NCI-H2227 (cell line): ENCODE data around the gene PLA2G7.
"Not testable (repeated sequence)": the region's sequence is repeated elsewhere in the genome, so short reads cannot be mapped to it uniquely, and the experiment has no call there.

ENCODE experiments used
- DNase-seq: peaks from one replicate; lab custom pipeline; 2025; ENCODE audit not compliant: unreplicated experiment; lab: John Stamatoyannopoulos, UW

Gene PLA2G7

GRCh38 chr6:46748940-46749503 lies 13.8 kb upstream of the PLA2G7 start:
- DNase-seq: no peak

- no peak for DNase-seq
Observed at GRCh38 chr6:46746696-46747095, 11.5 kb upstream of the PLA2G7 start, which contains the start of gene ANKRD66. TSS of gene ANKRD66 (plus strand) at chr6:46746933. CDS start at chr6:46751949, 5,016 bp downstream.

- DNase-seq: no peak
Observed at GRCh38 chr6:46745973-46746372, 10.8 kb upstream of the PLA2G7 start.

- DNase-seq: not testable (repeated sequence)
Observed at GRCh38 chr6:46744159-46744725, 9.1 kb upstream of the PLA2G7 start.

- DNase-seq: no peak
Observed at GRCh38 chr6:46743425-46744158, 8.4 kb upstream of the PLA2G7 start.

GRCh38 chr6:46741910-46742309 lies 6.7 kb upstream of the PLA2G7 start:
- no peak for DNase-seq

GRCh38 chr6:46741482-46741881 lies 6.3 kb upstream of the PLA2G7 start:
- DNase-seq: no peak

- no peak for DNase-seq
Observed at GRCh38 chr6:46736906-46737305, 1.7 kb upstream of the PLA2G7 start.

GRCh38 chr6:46735720-46736031 lies 501 bp upstream of the PLA2G7 start:
- no peak for DNase-seq

GRCh38 chr6:46733341-46733801 lies 1.8 kb downstream of the PLA2G7 start:
- no peak for DNase-seq

- no peak for DNase-seq
Observed at GRCh38 chr6:46730921-46731461, 4.2 kb downstream of the PLA2G7 start.

- no peak for DNase-seq
Observed at GRCh38 chr6:46729787-46730326, 5.3 kb downstream of the PLA2G7 start.

GRCh38 chr6:46720401-46720800 lies 14.8 kb downstream of the PLA2G7 start:
- no peak for DNase-seq

- no peak for DNase-seq
Observed at GRCh38 chr6:46719099-46719498, 16.1 kb downstream of the PLA2G7 start.

GRCh38 chr6:46715141-46715540 lies 20.0 kb downstream of the PLA2G7 start:
- no peak for DNase-seq

- no peak for DNase-seq
Observed at GRCh38 chr6:46711491-46711890, 23.7 kb downstream of the PLA2G7 start.

- DNase-seq: no peak
Observed at GRCh38 chr6:46706464-46706863, 28.7 kb downstream of the PLA2G7 start.

GRCh38 chr6:46704562-46704961 lies 30.6 kb downstream of the PLA2G7 start:
- DNase-seq: peak; percentile 7

- no peak for DNase-seq
Observed at GRCh38 chr6:46699970-46700369, 35.2 kb downstream of the PLA2G7 start.

GRCh38 chr6:46690911-46691451 lies 44.2 kb downstream of the PLA2G7 start:
- DNase-seq: no peak

GRCh38 chr6:46690141-46690755 lies 44.9 kb downstream of the PLA2G7 start:
- no peak for DNase-seq
